K562 (cell line): ENCODE data around the gene IQUB. TPM values are rescaled to one million over a fixed set of nuclear protein-coding genes. Genes with fewer than 3 reads are reported as not detected.
A peak's percentile ranks its signal among the peaks of the same experiment; 100 is the strongest.

Experiments used
- CHCHD3 ChIP-seq: fragments of 250-450 bp; sonication (Bioruptor Pico); IDR thresholded peaks from 2 replicates; pipeline ENCODE4 v2.1.2; 2022; ENCODE audit warnings: mild to moderate bottlenecking
- ESRRB ChIP-seq: fragments of 250-450 bp; sonication (Bioruptor Pico); IDR thresholded peaks from 2 replicates; pipeline ENCODE4 v1.5.0; 2020; ENCODE audit warnings: mild to moderate bottlenecking, moderate library complexity, borderline replicate concordance
- JUNB ChIP-seq: fragments of 450-650 bp; formaldehyde crosslinking; conservative IDR thresholded peaks from 2 replicates; pipeline ENCODE4 v1.4.0; 2020; ENCODE audit warnings: mild to moderate bottlenecking
- NFE2 ChIP-seq: IDR thresholded peaks from 2 replicates; pipeline ENCODE4 v1.6.1; 2014; ENCODE audit warnings: antibody characterized with exemption, low read depth
- POU5F1 ChIP-seq: fragments of 150-350 bp; IDR thresholded peaks from 2 replicates; pipeline ENCODE4 v1.6.1; 2014; ENCODE audit warnings: borderline replicate concordance, low read length, low read depth, mild to moderate bottlenecking; ENCODE audit not compliant: partially characterized antibody
- RAD51 ChIP-seq: fragments of 450-650 bp; IDR thresholded peaks from 2 replicates; pipeline ENCODE4 v1.7.1; 2016; ENCODE audit warnings: low read depth, mild to moderate bottlenecking, borderline replicate concordance
- SIN3B ChIP-seq: fragments of 450-650 bp; IDR thresholded peaks from 2 replicates; pipeline ENCODE4 v1.6.1; 2017; ENCODE audit warnings: low read depth, mild to moderate bottlenecking, moderate library complexity
- TAF15 ChIP-seq: fragments of 200-400 bp; formaldehyde crosslinking; IDR thresholded peaks from 2 replicates; pipeline ENCODE4 v1.6.1; 2017; ENCODE audit warnings: mild to moderate bottlenecking, low read depth, low read length, moderate library complexity
- TBP ChIP-seq: optimal IDR thresholded peaks from 2 replicates; pipeline ENCODE3; 2011; ENCODE audit warnings: low read depth, low read length, improper control_type of control experiment
- ZNF212 ChIP-seq: fragments of 450-650 bp; formaldehyde crosslinking; IDR thresholded peaks from 2 replicates; pipeline ENCODE4 v1.4.0; 2020; ENCODE audit warnings: mild to moderate bottlenecking
- ZNF217 ChIP-seq: sonication (generic); formaldehyde crosslinking; IDR thresholded peaks from 2 replicates; pipeline ENCODE4 v1.8.0; 2022; ENCODE audit warnings: mild to moderate bottlenecking, missing genetic modification reagents
- ZNF668 ChIP-seq: fragments of 250-450 bp; sonication (Bioruptor Pico); IDR thresholded peaks from 2 replicates; pipeline ENCODE4 v1.8.0; 2022; ENCODE audit warnings: mild to moderate bottlenecking, inconsistent platforms
- ZNF76 ChIP-seq: fragments of 250-450 bp; sonication (Bioruptor Pico); IDR thresholded peaks from 2 replicates; pipeline ENCODE4 v1.4.0; 2020; ENCODE audit warnings: mild to moderate bottlenecking, moderate library complexity, borderline replicate concordance
- ZZZ3 ChIP-seq: fragments of 450-650 bp; IDR thresholded peaks from 2 replicates; pipeline ENCODE4 v1.6.1; 2016; ENCODE audit warnings: antibody characterized with exemption, mild to moderate bottlenecking, moderate library complexity
- polyA plus RNA-seq, 8 experiments: library from polyadenylated mRNA; depleted of rRNA in 4 of 8; stranded (reverse) in 5 of 8; unstranded in 3 of 8; fragments of >200 nt; fragmentation: Nextera tagmentation in 2 of 8; fragmentation: Illumina TruSeq in 1 of 8; extraction: Ambion mirVana in 2 of 8; extraction: Trizol in 1 of 8; gene quantifications; 2 replicates each; pipeline versions ENCODE4 v1.2.1 to v1.2.3, GENCODE V29; 2011 to 2014; ENCODE audit warnings: inconsistent platforms in 1 of 8, missing spikeins in 1 of 8
- total RNA-seq, 7 experiments: library from RNA; depleted of rRNA in 6 of 7; stranded (reverse); fragments of >200 nt in 6 of 7; fragmentation: Illumina TruSeq in 2 of 7; extraction: Trizol in 2 of 7; gene quantifications; 2 replicates each; pipeline versions ENCODE4 v1.2.1 to v1.2.3, GENCODE V29; 2011 to 2021; ENCODE audit warnings: low replicate concordance in 1 of 7
- TF ChIP-seq, protein P1 (sequence below), 2 experiments: fragments of 450-650 bp; formaldehyde crosslinking in 1 of 2; IDR thresholded peaks; 2 replicates each; pipeline versions ENCODE4 v1.4.0 to v1.6.1; 2014 to 2020; ENCODE audit warnings: mild to moderate bottlenecking in 2 of 2, borderline replicate concordance in 1 of 2, low read depth in 1 of 2
- TF ChIP-seq, protein P2 (sequence below), 2 experiments: fragments of 150-350 bp in 1 of 2; IDR thresholded peaks; 2 replicates each; pipeline ENCODE4 v1.6.1; 2012 to 2016; ENCODE audit warnings: low read depth in 2 of 2, low read length in 2 of 2, mild to moderate bottlenecking in 1 of 2, moderate library complexity in 1 of 2

The IQUB gene
- total and polyA plus RNA-seq, 9 of the 15 experiments (the other 6 are each of a cell fraction or from before 2014, with no cell fraction given), result 0.62 to 2.6 (median 1.4) TPM

GRCh38 chr7:123534383-123535260, at the start of gene IQUB (continued):
- TF ChIP-seq RAD51 (no peak), POU5F1 (no peak), ESRRB (no peak), NFE2 (no peak), ZNF76 (CRISPR knock-in tag) (no peak), ZZZ3 (no peak), ZNF212 (CRISPR knock-in tag) (no peak), SIN3B (no peak), JUNB (CRISPR knock-in tag) (no peak), ZNF668 (CRISPR knock-in tag) (no peak), ZNF217 (CRISPR knock-in tag) (no peak), TAF15 (no peak), TBP (peak; percentile 61), CHCHD3 (CRISPR knock-in tag) (no peak)
- TF ChIP-seq, protein P1, sequence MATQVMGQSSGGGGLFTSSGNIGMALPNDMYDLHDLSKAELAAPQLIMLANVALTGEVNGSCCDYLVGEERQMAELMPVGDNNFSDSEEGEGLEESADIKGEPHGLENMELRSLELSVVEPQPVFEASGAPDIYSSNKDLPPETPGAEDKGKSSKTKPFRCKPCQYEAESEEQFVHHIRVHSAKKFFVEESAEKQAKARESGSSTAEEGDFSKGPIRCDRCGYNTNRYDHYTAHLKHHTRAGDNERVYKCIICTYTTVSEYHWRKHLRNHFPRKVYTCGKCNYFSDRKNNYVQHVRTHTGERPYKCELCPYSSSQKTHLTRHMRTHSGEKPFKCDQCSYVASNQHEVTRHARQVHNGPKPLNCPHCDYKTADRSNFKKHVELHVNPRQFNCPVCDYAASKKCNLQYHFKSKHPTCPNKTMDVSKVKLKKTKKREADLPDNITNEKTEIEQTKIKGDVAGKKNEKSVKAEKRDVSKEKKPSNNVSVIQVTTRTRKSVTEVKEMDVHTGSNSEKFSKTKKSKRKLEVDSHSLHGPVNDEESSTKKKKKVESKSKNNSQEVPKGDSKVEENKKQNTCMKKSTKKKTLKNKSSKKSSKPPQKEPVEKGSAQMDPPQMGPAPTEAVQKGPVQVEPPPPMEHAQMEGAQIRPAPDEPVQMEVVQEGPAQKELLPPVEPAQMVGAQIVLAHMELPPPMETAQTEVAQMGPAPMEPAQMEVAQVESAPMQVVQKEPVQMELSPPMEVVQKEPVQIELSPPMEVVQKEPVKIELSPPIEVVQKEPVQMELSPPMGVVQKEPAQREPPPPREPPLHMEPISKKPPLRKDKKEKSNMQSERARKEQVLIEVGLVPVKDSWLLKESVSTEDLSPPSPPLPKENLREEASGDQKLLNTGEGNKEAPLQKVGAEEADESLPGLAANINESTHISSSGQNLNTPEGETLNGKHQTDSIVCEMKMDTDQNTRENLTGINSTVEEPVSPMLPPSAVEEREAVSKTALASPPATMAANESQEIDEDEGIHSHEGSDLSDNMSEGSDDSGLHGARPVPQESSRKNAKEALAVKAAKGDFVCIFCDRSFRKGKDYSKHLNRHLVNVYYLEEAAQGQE (IDR thresholded peaks at IDR 0.05; ENCODE audit: borderline replicate concordance), result no peak
- TF ChIP-seq, protein P1 (CRISPR knock-in tag; IDR thresholded peaks at IDR 0.05; ENCODE audit: low read depth), result no peak
- TF ChIP-seq, protein P2, sequence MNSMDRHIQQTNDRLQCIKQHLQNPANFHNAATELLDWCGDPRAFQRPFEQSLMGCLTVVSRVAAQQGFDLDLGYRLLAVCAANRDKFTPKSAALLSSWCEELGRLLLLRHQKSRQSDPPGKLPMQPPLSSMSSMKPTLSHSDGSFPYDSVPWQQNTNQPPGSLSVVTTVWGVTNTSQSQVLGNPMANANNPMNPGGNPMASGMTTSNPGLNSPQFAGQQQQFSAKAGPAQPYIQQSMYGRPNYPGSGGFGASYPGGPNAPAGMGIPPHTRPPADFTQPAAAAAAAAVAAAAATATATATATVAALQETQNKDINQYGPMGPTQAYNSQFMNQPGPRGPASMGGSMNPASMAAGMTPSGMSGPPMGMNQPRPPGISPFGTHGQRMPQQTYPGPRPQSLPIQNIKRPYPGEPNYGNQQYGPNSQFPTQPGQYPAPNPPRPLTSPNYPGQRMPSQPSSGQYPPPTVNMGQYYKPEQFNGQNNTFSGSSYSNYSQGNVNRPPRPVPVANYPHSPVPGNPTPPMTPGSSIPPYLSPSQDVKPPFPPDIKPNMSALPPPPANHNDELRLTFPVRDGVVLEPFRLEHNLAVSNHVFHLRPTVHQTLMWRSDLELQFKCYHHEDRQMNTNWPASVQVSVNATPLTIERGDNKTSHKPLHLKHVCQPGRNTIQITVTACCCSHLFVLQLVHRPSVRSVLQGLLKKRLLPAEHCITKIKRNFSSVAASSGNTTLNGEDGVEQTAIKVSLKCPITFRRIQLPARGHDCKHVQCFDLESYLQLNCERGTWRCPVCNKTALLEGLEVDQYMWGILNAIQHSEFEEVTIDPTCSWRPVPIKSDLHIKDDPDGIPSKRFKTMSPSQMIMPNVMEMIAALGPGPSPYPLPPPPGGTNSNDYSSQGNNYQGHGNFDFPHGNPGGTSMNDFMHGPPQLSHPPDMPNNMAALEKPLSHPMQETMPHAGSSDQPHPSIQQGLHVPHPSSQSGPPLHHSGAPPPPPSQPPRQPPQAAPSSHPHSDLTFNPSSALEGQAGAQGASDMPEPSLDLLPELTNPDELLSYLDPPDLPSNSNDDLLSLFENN (IDR thresholded peaks at IDR 0.05; ENCODE audit: low read depth in 2 of 2, low read length in 2 of 2), result no peak; a peak in 1 of 4 replicates
